Measurements from ENCODE around the gene SH2B2. TPM values are rescaled to one million over a fixed set of nuclear protein-coding genes. Genes with fewer than 3 reads are reported as not detected.

SH2B2 gene
- polyA plus RNA-seq, 1 donor from 2014 or later, result 27.3 TPM

DNA sequence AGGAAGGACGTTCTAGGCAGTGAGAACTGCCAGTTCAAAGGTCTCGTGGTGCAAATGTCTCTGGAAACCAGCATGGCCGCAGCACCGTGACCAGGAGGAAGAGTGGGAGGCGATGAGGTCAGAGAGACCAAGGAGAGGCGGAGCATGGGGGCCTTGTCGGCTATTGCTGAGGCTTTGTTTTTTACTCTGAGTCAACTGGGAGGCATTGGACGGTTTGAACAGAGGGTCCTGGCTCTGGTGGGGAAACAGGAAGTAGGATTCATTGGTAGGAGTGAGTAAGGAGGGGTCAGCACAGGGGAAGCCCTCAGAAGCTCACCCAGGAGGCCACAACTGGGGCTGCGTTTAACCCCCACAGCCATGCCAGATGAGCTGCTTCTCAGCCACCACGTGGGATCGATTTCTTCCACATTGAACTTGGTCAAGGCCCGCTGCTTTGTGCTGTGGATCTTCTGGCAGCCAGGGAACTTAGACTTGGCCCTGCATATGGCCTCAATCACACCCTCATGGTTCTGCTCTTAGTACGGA is 22.2 kb upstream of the SH2B2 start:
- Histone ChIP-seq H3K9me3 (ENCODE audit: low read length) (no peaks in the 10 kb centered on the region), H3K27me3 (ENCODE audit: insufficient read depth, low read depth, low read length) (no peaks in the 10 kb centered on the region), H3F3A (ENCODE audit: insufficient read depth, low read length, poor library complexity, severe bottlenecking) (no peaks in the 10 kb centered on the region), H4K20me1 (ENCODE audit: insufficient read depth) (no peaks in the 10 kb centered on the region), H3K79me2 (replicated peaks; ENCODE audit: insufficient read depth, low read length) (no peaks in the 10 kb centered on the region), H3K27ac (ENCODE audit: low read length) (no peak overlapping the region), H3K9ac (ENCODE audit: low read length) (no peak overlapping the region), H3K36me3 (ENCODE audit: insufficient read depth, low read length) (no peaks in the 10 kb centered on the region), H3K4me2 (ENCODE audit: low read length) (no peak overlapping the region), H2AFZ (ENCODE audit: low read depth, low read length) (no peak overlapping the region), H3K4me3 (ENCODE audit: low read length) (no peak overlapping the region), H3K9me2 (ENCODE audit: insufficient read depth, low read length) (no peaks in the 10 kb centered on the region)
- TF ChIP-seq, protein P1, sequence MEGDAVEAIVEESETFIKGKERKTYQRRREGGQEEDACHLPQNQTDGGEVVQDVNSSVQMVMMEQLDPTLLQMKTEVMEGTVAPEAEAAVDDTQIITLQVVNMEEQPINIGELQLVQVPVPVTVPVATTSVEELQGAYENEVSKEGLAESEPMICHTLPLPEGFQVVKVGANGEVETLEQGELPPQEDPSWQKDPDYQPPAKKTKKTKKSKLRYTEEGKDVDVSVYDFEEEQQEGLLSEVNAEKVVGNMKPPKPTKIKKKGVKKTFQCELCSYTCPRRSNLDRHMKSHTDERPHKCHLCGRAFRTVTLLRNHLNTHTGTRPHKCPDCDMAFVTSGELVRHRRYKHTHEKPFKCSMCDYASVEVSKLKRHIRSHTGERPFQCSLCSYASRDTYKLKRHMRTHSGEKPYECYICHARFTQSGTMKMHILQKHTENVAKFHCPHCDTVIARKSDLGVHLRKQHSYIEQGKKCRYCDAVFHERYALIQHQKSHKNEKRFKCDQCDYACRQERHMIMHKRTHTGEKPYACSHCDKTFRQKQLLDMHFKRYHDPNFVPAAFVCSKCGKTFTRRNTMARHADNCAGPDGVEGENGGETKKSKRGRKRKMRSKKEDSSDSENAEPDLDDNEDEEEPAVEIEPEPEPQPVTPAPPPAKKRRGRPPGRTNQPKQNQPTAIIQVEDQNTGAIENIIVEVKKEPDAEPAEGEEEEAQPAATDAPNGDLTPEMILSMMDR (IDR thresholded peaks at IDR 0.05; ENCODE audit: poor library complexity, severe bottlenecking), result no peak
- TF ChIP-seq POLR2AphosphoS5 (IDR thresholded peaks at IDR 0.05) (no peak), MXI1 (conservative IDR thresholded peaks at IDR 0.05; ENCODE audit: poor library complexity, severe bottlenecking) (no peak), EP300 (conservative IDR thresholded peaks at IDR 0.05; ENCODE audit: poor library complexity, severe bottlenecking) (no peak), SMC3 (conservative IDR thresholded peaks at IDR 0.05; ENCODE audit: poor library complexity) (no peak), EZH2 (IDR thresholded peaks at IDR 0.05; ENCODE audit: borderline replicate concordance, insufficient read depth, low read length, poor library complexity, severe bottlenecking) (no peak), TAF1 (IDR thresholded peaks at IDR 0.05; ENCODE audit: low read depth) (no peak)

DNA sequence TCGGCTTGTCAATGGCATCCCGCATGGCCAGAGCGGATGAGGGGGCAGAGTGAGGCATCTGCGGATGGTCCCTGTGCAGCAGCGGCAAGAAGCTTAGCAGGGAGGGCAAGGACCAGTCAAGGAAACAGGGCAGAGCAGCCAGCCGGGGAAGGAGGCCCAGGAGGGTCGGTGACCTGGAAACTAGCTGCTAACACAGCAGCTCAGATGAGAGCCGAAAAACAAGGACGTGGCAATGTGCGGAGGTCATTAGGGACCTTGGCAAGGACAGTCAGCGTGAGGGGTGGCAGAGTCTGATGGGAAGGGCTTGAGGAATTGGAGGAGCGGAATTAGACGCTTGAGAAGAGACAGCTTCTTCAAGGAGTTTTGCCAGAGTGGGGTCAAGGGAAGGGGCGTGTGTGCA is 20.1 kb upstream of the SH2B2 start:
- Histone ChIP-seq H3K9me3 (ENCODE audit: low read length) (no peaks in the 10 kb centered on the region), H3K9ac (ENCODE audit: low read length) (no peak overlapping the region), H2AFZ (ENCODE audit: low read depth, low read length) (no peak overlapping the region), H4K20me1 (ENCODE audit: insufficient read depth) (no peaks in the 10 kb centered on the region), H3K27ac (ENCODE audit: low read length) (no peak overlapping the region), H3K27me3 (ENCODE audit: insufficient read depth, low read depth, low read length) (no peaks in the 10 kb centered on the region), H3K79me2 (replicated peaks; ENCODE audit: insufficient read depth, low read length) (no peaks in the 10 kb centered on the region), H3K9me2 (ENCODE audit: insufficient read depth, low read length) (no peaks in the 10 kb centered on the region), H3K36me3 (ENCODE audit: insufficient read depth, low read length) (no peaks in the 10 kb centered on the region), H3F3A (ENCODE audit: insufficient read depth, low read length, poor library complexity, severe bottlenecking) (no peaks in the 10 kb centered on the region), H3K4me2 (ENCODE audit: low read length) (no peak overlapping the region), H3K4me3 (ENCODE audit: low read length) (no peak overlapping the region)
- TF ChIP-seq EZH2 (IDR thresholded peaks at IDR 0.05; ENCODE audit: borderline replicate concordance, insufficient read depth, low read length, poor library complexity, severe bottlenecking) (no peak), SMC3 (conservative IDR thresholded peaks at IDR 0.05; ENCODE audit: poor library complexity) (no peak), POLR2AphosphoS5 (IDR thresholded peaks at IDR 0.05) (no peak), TAF1 (IDR thresholded peaks at IDR 0.05; ENCODE audit: low read depth) (no peak), EP300 (conservative IDR thresholded peaks at IDR 0.05; ENCODE audit: poor library complexity, severe bottlenecking) (no peak), RAD21 (conservative IDR thresholded peaks at IDR 0.05) (no peak), MXI1 (conservative IDR thresholded peaks at IDR 0.05; ENCODE audit: poor library complexity, severe bottlenecking) (no peak)
- TF ChIP-seq, protein P2, sequence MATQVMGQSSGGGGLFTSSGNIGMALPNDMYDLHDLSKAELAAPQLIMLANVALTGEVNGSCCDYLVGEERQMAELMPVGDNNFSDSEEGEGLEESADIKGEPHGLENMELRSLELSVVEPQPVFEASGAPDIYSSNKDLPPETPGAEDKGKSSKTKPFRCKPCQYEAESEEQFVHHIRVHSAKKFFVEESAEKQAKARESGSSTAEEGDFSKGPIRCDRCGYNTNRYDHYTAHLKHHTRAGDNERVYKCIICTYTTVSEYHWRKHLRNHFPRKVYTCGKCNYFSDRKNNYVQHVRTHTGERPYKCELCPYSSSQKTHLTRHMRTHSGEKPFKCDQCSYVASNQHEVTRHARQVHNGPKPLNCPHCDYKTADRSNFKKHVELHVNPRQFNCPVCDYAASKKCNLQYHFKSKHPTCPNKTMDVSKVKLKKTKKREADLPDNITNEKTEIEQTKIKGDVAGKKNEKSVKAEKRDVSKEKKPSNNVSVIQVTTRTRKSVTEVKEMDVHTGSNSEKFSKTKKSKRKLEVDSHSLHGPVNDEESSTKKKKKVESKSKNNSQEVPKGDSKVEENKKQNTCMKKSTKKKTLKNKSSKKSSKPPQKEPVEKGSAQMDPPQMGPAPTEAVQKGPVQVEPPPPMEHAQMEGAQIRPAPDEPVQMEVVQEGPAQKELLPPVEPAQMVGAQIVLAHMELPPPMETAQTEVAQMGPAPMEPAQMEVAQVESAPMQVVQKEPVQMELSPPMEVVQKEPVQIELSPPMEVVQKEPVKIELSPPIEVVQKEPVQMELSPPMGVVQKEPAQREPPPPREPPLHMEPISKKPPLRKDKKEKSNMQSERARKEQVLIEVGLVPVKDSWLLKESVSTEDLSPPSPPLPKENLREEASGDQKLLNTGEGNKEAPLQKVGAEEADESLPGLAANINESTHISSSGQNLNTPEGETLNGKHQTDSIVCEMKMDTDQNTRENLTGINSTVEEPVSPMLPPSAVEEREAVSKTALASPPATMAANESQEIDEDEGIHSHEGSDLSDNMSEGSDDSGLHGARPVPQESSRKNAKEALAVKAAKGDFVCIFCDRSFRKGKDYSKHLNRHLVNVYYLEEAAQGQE (IDR thresholded peaks at IDR 0.05; ENCODE audit: borderline replicate concordance), result no peak
- TF ChIP-seq, protein P1 (IDR thresholded peaks at IDR 0.05; ENCODE audit: poor library complexity, severe bottlenecking), result no peak

Data from neural cell (in vitro differentiated cells).